A673 (cell line): Measurements from ENCODE around the gene TSC2.
"Not testable (repeated sequence)": the region's sequence is repeated elsewhere in the genome, so short reads cannot be mapped to it uniquely, and the experiment has no call there.

Experiments
- EZH2 ChIP-seq: fragments of 200-600 bp; sonication (generic); IDR thresholded peaks from 2 replicates; pipeline ENCODE4 v1.6.1; 2017; ENCODE audit warnings: borderline replicate concordance, low read depth, mild to moderate bottlenecking, mixed read lengths, antibody characterized with exemption, low read length; ENCODE audit not compliant: poor library complexity, severe bottlenecking
- TF ChIP-seq, protein P1 (sequence below): fragments of 300-800, 200-600 bp; sonication (generic); conservative IDR thresholded peaks from 2 replicates; pipeline ENCODE4 v1.5.1; 2017; ENCODE audit warnings: low read depth, mild to moderate bottlenecking, antibody characterized with exemption, low read length, moderate library complexity, mixed read lengths

DNA sequence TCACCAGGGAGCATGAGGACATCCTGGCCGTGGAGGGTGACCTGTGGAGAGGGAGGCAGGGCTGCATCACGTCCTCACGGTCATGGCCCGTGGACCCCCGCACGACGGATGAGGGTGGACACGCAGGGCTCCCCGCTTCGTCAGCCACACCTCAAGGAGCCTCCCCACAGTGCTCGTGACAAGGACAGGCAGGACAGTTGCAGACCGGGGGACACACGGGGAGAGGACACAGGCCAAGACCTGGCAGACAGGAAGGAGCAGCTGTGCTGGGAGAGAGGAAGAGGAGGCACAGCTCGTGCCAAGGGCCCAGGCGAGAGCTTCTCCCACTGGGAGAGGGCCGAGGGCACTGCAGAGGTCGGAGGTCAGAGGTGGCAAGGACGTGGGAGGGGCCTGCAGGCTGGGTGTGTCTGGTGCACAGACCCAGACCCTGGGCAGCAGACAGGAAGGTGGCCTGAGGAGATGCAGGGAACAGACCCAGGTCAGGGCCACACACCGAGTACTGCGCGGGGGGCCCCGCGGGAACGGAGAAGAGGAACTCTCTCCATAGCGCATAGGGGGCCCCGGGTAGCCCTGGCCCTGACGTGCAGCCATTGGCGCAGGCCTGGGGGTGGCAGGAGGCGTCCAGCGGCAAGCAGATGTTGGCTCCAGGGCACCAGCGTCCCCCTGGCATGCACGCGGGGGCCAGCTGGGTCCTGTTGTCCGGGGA, 67.3 kb downstream of the TSC2 start:
- TF ChIP-seq, protein P1, sequence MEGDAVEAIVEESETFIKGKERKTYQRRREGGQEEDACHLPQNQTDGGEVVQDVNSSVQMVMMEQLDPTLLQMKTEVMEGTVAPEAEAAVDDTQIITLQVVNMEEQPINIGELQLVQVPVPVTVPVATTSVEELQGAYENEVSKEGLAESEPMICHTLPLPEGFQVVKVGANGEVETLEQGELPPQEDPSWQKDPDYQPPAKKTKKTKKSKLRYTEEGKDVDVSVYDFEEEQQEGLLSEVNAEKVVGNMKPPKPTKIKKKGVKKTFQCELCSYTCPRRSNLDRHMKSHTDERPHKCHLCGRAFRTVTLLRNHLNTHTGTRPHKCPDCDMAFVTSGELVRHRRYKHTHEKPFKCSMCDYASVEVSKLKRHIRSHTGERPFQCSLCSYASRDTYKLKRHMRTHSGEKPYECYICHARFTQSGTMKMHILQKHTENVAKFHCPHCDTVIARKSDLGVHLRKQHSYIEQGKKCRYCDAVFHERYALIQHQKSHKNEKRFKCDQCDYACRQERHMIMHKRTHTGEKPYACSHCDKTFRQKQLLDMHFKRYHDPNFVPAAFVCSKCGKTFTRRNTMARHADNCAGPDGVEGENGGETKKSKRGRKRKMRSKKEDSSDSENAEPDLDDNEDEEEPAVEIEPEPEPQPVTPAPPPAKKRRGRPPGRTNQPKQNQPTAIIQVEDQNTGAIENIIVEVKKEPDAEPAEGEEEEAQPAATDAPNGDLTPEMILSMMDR = not testable (repeated sequence)
- TF ChIP-seq EZH2 = not testable (repeated sequence)
